GM18909 (cell line): Measurements from ENCODE around the gene CAMTA1.

ENCODE experiments used
- ATAC-seq: cut with Tn5 transposase; IDR thresholded peaks from one replicate; pipeline ENCODE4 v1.9.1; 2021; ENCODE audit warnings: mild to moderate bottlenecking; ENCODE audit not compliant: unreplicated experiment, poor library complexity

CAMTA1 gene

GRCh38 chr1:7482772-7483495 is 697.7 kb downstream of the CAMTA1 start:
- ATAC-seq: no peak

GRCh38 chr1:7483634-7484383 is 698.6 kb downstream of the CAMTA1 start:
- no peak for ATAC-seq

- no peak for ATAC-seq
Measured at GRCh38 chr1:7485086-7485780, 700.0 kb downstream of the CAMTA1 start.

- ATAC-seq: no peak
Measured at GRCh38 chr1:7485826-7486225, 700.6 kb downstream of the CAMTA1 start.

GRCh38 chr1:7487766-7488474 is 702.7 kb downstream of the CAMTA1 start:
- ATAC-seq: no peak

- no peak for ATAC-seq
Measured at GRCh38 chr1:7488475-7488842, 703.2 kb downstream of the CAMTA1 start.

GRCh38 chr1:7489586-7489985 is 704.3 kb downstream of the CAMTA1 start:
- no peak for ATAC-seq

- no peak for ATAC-seq
Measured at GRCh38 chr1:7490576-7490975, 705.3 kb downstream of the CAMTA1 start.

- no peak for ATAC-seq
Measured at GRCh38 chr1:7491109-7491817, 706.0 kb downstream of the CAMTA1 start.

- no peak for ATAC-seq
Measured at GRCh38 chr1:7491818-7492173, 706.5 kb downstream of the CAMTA1 start.

- no peak for ATAC-seq
Measured at GRCh38 chr1:7493711-7494454, 708.6 kb downstream of the CAMTA1 start.

- no peak for ATAC-seq
Measured at GRCh38 chr1:7495962-7496361, 710.7 kb downstream of the CAMTA1 start.

GRCh38 chr1:7497107-7497637 is 711.9 kb downstream of the CAMTA1 start:
- ATAC-seq: no peak

- ATAC-seq: no peak
Measured at GRCh38 chr1:7500381-7501083, 715.3 kb downstream of the CAMTA1 start.

GRCh38 chr1:7501084-7501491 is 715.8 kb downstream of the CAMTA1 start:
- ATAC-seq: no peak

- ATAC-seq: no peak
Measured at GRCh38 chr1:7501723-7502603, 716.7 kb downstream of the CAMTA1 start.

GRCh38 chr1:7503691-7504437 is 718.6 kb downstream of the CAMTA1 start:
- no peak for ATAC-seq
